B cell (primary cell): ENCODE results near the gene RANBP3.

Experiments used
- CTCF ChIP-seq: fragments of 200-600 bp; IDR thresholded peaks from one replicate; pipeline ENCODE4 v1.8.0; 2022; ENCODE audit warnings: antibody characterized with exemption, mild to moderate bottlenecking
- EZH2 ChIP-seq: IDR thresholded peaks from 2 replicates; pipeline ENCODE4 v1.6.1; 2012; ENCODE audit warnings: borderline replicate concordance, low read depth, mild to moderate bottlenecking, moderate library complexity, low read length; ENCODE audit not compliant: insufficient read depth, poor library complexity, severe bottlenecking

GRCh38 chr19:5895409-5895808, 82.5 kb downstream of the RANBP3 start:
- TF ChIP-seq CTCF (no peak), EZH2 (no peak)
